A549 (cell line): ENCODE measurements around the gene SHC1. TPM values are rescaled to one million over a fixed set of nuclear protein-coding genes. Genes with fewer than 3 reads are reported as not detected.

ENCODE experiments used
- ATAC-seq, 2 experiments: fragments of 200-7000 bp in 1 of 2; fragments of >200 bp in 1 of 2; cut with Nextera tagmentation in 1 of 2; cut with Tn5 transposase in 1 of 2; 3 replicates each; pipeline versions ENCODE4 v1.8.0 to v1.9.1; 2018 to 2020; ENCODE audit warnings: mild to moderate bottlenecking in 1 of 2, moderate library complexity in 1 of 2
- CTCF ChIA-PET: fragments of 300-600 bp; sonication (Branson Sonifier 250); formaldehyde crosslinking; extraction: SDS; loops from one replicate; lab custom pipeline; 2021; ENCODE audit warnings: antibody characterized with exemption, inconsistent platforms; lab: Yijun Ruan, JAX
- POLR2A ChIA-PET: fragments of 350-600 bp; formaldehyde crosslinking; extraction: SDS; loops from one replicate; lab custom pipeline; 2021; ENCODE audit warnings: antibody characterized with exemption, inconsistent platforms; lab: Yijun Ruan, JAX
- DNase-seq, 2 experiments: peaks; one replicate each; pipeline versions ENCODE4 v3.0.0 to v3.0.0-alpha.2; 2011 to 2016; ENCODE audit warnings: low read depth in 1 of 2, low spot score in 1 of 2
- FAIRE-seq: peaks from 2 replicates; lab custom pipeline; 2011; peaks lifted over from hg19 to GRCh38; lab: Jason Lieb, UNC
- H3K27ac ChIP-seq, 2 experiments: fragments of >200 bp; sonication (Bioruptor Twin); formaldehyde crosslinking; 3 replicates each; pipeline ENCODE4 v1.5.1; 2016 to 2017
- H3K4me1 ChIP-seq: fragments of >200 bp; sonication (Bioruptor Twin); formaldehyde crosslinking; 3 replicates; pipeline ENCODE4 v1.6.1; 2016
- H3K4me2 ChIP-seq: fragments of >200 bp; sonication (Bioruptor Twin); formaldehyde crosslinking; 3 replicates; pipeline ENCODE4 v1.6.1; 2016
- H3K4me3 ChIP-seq: fragments of >200 bp; sonication (Bioruptor Twin); formaldehyde crosslinking; 3 replicates; pipeline ENCODE4 v1.5.1; 2016
- H3K9me3 ChIP-seq: fragments of >200 bp; sonication (Bioruptor Twin); formaldehyde crosslinking; 3 replicates; pipeline ENCODE4 v1.6.1; 2016
- CEBPB ChIP-seq, 2 experiments: fragments of >200 bp in 1 of 2; sonication (Bioruptor Twin) in 1 of 2; formaldehyde crosslinking in 1 of 2; IDR thresholded peaks; 2 replicates each; pipeline ENCODE4 v1.6.1; 2012 to 2016
- CHD4 ChIP-seq: fragments of 200-600 bp; sonication (generic); IDR thresholded peaks from 2 replicates; pipeline ENCODE4 v1.6.1; 2016; ENCODE audit warnings: antibody characterized with exemption, mild to moderate bottlenecking, borderline replicate concordance
- EHF ChIP-seq: fragments of 250-450 bp; sonication (Bioruptor Pico); IDR thresholded peaks from 2 replicates; pipeline ENCODE4 v1.5.0; 2020; ENCODE audit warnings: mild to moderate bottlenecking
- EHMT2 ChIP-seq: fragments of 200-600 bp; sonication (generic); IDR thresholded peaks from 2 replicates; pipeline ENCODE4 v1.6.1; 2016; ENCODE audit warnings: antibody characterized with exemption, low read depth, mild to moderate bottlenecking, moderate library complexity
- EP300 ChIP-seq, 2 experiments: fragments of >200 bp; sonication (Bioruptor Twin); formaldehyde crosslinking; IDR thresholded peaks; 2 replicates in 1 of 2; 3 replicates in 1 of 2; pipeline ENCODE4 v1.6.1; 2016 to 2017
- ESRRA ChIP-seq: fragments of 150-350 bp; IDR thresholded peaks from 2 replicates; pipeline ENCODE4 v1.6.1; 2014; ENCODE audit warnings: mild to moderate bottlenecking, low read length, borderline replicate concordance
- FOSB ChIP-seq: fragments of 250-450 bp; sonication (Bioruptor Pico); IDR thresholded peaks from 2 replicates; pipeline ENCODE4 v1.5.0; 2020; ENCODE audit warnings: mild to moderate bottlenecking, moderate library complexity
- FOXS1 ChIP-seq: fragments of 250-450 bp; sonication (Bioruptor Pico); IDR thresholded peaks from 2 replicates; pipeline ENCODE4 v1.5.0; 2020; ENCODE audit warnings: mild to moderate bottlenecking, moderate library complexity
- GATA3 ChIP-seq: IDR thresholded peaks from 2 replicates; pipeline ENCODE4 v1.6.1; 2012; ENCODE audit warnings: borderline replicate concordance
- HDAC2 ChIP-seq: fragments of 200-600 bp; sonication (generic); IDR thresholded peaks from 2 replicates; pipeline ENCODE4 v1.6.1; 2016
- HOXA7 ChIP-seq: fragments of 250-450 bp; sonication (Bioruptor Pico); IDR thresholded peaks from 2 replicates; pipeline ENCODE4 v1.5.0; 2020; ENCODE audit warnings: mild to moderate bottlenecking, moderate library complexity
- HOXB13 ChIP-seq: fragments of 250-450 bp; sonication (Bioruptor Pico); IDR thresholded peaks from 2 replicates; pipeline ENCODE4 v1.5.0; 2020; ENCODE audit warnings: low read depth, mild to moderate bottlenecking, moderate library complexity
- KDM1A ChIP-seq: fragments of 200-600 bp; sonication (generic); IDR thresholded peaks from 2 replicates; pipeline ENCODE4 v1.6.1; 2016; ENCODE audit warnings: low read depth, mild to moderate bottlenecking
- KDM5A ChIP-seq: fragments of 200-600 bp; sonication (generic); IDR thresholded peaks from 2 replicates; pipeline ENCODE4 v1.6.1; 2016; ENCODE audit warnings: antibody characterized with exemption, mild to moderate bottlenecking
- MAFK ChIP-seq: fragments of 450-650 bp; IDR thresholded peaks from 2 replicates; pipeline ENCODE4 v1.6.1; 2014; ENCODE audit not compliant: partially characterized antibody
- MAZ ChIP-seq: fragments of 150-350 bp; IDR thresholded peaks from 2 replicates; pipeline ENCODE4 v1.6.1; 2014; ENCODE audit warnings: antibody characterized with exemption, low read depth, low read length, borderline replicate concordance
- MYC ChIP-seq: IDR thresholded peaks from 2 replicates; pipeline ENCODE4 v1.6.1; 2012; ENCODE audit warnings: mild to moderate bottlenecking, inconsistent platforms, low read length, improper control_type of control experiment, borderline replicate concordance
- NFE2L2 ChIP-seq: fragments of 150-350 bp; conservative IDR thresholded peaks from 2 replicates; pipeline ENCODE4 v1.6.1; 2014; ENCODE audit warnings: low read length
- NR3C1 ChIP-seq: fragments of >200 bp; sonication (Bioruptor Twin); formaldehyde crosslinking; IDR thresholded peaks from 3 replicates; pipeline ENCODE4 v1.6.1; 2017
- RNF2 ChIP-seq: fragments of 200-600 bp; sonication (generic); IDR thresholded peaks from 2 replicates; pipeline ENCODE4 v1.6.1; 2016; ENCODE audit warnings: low read depth, mild to moderate bottlenecking, antibody characterized with exemption, moderate library complexity, borderline replicate concordance
- SMC3 ChIP-seq: fragments of >200 bp; sonication (Bioruptor Twin); formaldehyde crosslinking; IDR thresholded peaks from 3 replicates; pipeline ENCODE4 v1.6.1; 2018; ENCODE audit warnings: inconsistent platforms
- TFCP2L1 ChIP-seq: fragments of 250-450 bp; sonication (Bioruptor Pico); IDR thresholded peaks from 2 replicates; pipeline ENCODE4 v1.5.0; 2021; ENCODE audit warnings: mild to moderate bottlenecking
- WGBS: methylation state at CpG from one replicate; pipeline ENCODE4 v1.1.6; 2017; ENCODE audit errors: missing lambda C conversion rate; 5-methylcytosine and 5-hydroxymethylcytosine counted together
- polyA plus RNA-seq, 4 experiments: library from polyadenylated mRNA; depleted of rRNA in 3 of 4; stranded (reverse); fragments of >200 nt; fragmentation: RNase III in 1 of 4; extraction: RNeasy Plus Mini Kit Qiagen cat#74134 plus additional on column Dnase treatment in 1 of 4; gene quantifications; 2 replicates in 3 of 4; 3 replicates in 1 of 4; pipeline ENCODE4 v1.2.3, GENCODE V29; 2011 to 2017
- TF ChIP-seq, protein P1 (sequence below): IDR thresholded peaks from 2 replicates; pipeline ENCODE4 v1.6.1; 2012
- TF ChIP-seq, protein P2 (sequence below): fragments of 150-350 bp; IDR thresholded peaks from 2 replicates; pipeline ENCODE4 v1.6.1; 2014; ENCODE audit warnings: low read depth, mild to moderate bottlenecking, low read length
- TF ChIP-seq, protein P3 (sequence below): IDR thresholded peaks from 2 replicates; pipeline ENCODE4 v1.6.1; 2012; ENCODE audit warnings: low read depth, borderline replicate concordance

SHC1 gene
- polyA plus RNA-seq, 2 of the 4 experiments (the other 2 are of a cell fraction), result 118 to 174 TPM

DNA sequence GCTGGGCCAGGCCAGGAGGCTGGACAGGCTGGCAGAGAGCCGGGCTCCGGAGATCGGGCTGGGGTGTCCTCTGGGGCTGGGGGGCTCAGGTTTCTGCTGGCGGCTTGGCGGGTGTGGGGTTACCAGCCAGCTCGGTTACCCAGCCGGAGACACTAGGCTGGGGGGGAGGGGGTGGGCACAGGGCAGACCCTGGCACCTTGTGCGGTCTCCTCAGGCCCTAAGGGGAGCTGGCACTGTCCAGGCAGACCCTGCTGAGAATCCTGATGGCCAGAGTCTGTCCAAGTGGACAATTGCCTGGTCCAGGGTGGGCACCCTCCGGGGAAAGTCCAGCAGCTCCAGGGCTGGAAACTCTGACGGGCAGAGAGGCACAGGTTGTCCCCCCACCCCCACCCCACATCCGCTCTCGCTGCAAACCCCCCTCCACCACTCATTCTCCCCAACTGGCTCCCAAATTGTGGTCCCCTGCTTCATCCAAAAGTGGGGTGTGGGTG lies 38.7 kb upstream of the SHC1 start:
- no peak for FAIRE-seq
- ChIA-PET CTCF (no interaction called here), POLR2A (no interaction called here)
- H3K9me3 ChIP-seq, result no peaks in the 10 kb centered on the region
- H3K27ac ChIP-seq, result peak overlapping the region in 1 of 2 experiments; percentile 100; a peak in 3 of 6 replicates
- DNase-seq, result no peak
- H3K4me3 ChIP-seq, result no peak overlapping the region
- peak overlapping the region; percentile 88; the same call in 2 of the 3 replicates for H3K4me2 ChIP-seq
- ATAC-seq, result no peak
- TF ChIP-seq EP300 (IDR thresholded peaks at IDR 0.05), result no peak
- no peak for TF ChIP-seq SMC3
- no peak for TF ChIP-seq MYC
- TF ChIP-seq RNF2, result no peak
- no peak for TF ChIP-seq TFCP2L1 (CRISPR knock-in tag)
- TF ChIP-seq MAZ, result no peak
- no peak for TF ChIP-seq FOSB (CRISPR knock-in tag)
- TF ChIP-seq, protein P1, sequence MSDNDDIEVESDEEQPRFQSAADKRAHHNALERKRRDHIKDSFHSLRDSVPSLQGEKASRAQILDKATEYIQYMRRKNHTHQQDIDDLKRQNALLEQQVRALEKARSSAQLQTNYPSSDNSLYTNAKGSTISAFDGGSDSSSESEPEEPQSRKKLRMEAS, result no peak
- TF ChIP-seq MAFK, result no peak
- TF ChIP-seq FOXS1 (CRISPR knock-in tag), result no peak
- peaks cover 100% of the 10 kb centered on the region for H3K4me1 ChIP-seq
- WGBS, result 100% methylated on average over 5 of the region's 12 CpGs

DNA sequence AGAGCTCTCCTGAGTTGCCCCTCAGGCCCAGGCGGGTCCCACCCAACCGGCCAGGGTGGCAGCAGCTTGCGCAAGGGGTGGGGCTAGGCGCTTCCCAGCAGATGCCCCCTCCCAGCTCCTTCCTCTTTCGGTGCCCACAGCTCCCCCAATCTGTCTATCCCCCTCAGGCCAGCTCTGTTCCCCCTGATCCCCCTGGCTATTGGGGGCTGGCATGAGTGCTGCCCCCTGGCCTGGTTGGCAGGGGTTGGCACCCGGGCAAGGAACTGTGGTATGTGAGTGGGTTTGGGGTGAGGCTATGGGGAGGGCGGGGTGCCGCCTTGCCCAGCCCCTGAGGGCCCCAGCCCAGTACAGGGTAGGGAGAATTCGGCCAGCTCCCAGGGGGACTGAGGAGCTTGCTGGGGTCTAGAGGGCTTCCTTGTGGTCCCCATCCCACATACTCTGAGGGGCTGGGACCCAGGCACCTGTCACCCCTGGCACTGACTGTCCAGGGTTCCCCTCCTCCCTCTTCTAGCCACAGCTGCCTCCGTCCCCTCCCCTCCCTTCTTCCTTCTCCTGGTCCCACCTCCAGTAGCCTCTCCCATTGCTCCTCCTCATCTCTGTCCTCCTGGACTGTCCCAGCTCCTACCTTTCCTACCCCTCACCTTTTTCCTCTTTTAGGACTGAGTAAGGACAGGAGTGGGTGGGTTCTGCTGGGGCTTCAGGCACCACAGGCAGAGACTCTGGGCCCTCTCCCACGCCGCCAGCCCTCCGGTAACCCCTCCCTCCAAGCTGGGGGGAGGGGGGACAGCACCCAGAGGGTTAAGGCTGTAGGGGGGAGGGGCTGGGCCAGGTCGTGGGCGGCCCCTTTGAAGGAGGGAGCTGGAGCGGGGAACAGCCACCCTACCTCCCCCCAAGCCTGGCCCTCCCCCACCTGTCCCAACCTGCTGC lies 37.7 kb upstream of the SHC1 start:
- ChIA-PET CTCF (no interaction called here), POLR2A (no interaction called here)
- DNase-seq, result no peak
- peak overlapping the region; percentile 98 to 100 for H3K27ac ChIP-seq
- no peak for TF ChIP-seq HOXA7 (CRISPR knock-in tag)
- TF ChIP-seq NFE2L2, result no peak
- TF ChIP-seq SMC3, result no peak
- TF ChIP-seq EHF, result no peak
- no peak for TF ChIP-seq ESRRA
- no peak for TF ChIP-seq CHD4
- peak in 1 of 2 experiments; percentile 25; a peak in 1 of 4 replicates for TF ChIP-seq CEBPB (IDR thresholded peaks at IDR 0.05)
- TF ChIP-seq GATA3, result no peak
- peaks cover 91% of the 10 kb centered on the region for H3K4me1 ChIP-seq
- 77% methylated on average over 8 of the region's 16 CpGs for WGBS
- H3K4me3 ChIP-seq, result no peak overlapping the region
- no peak for ATAC-seq
- FAIRE-seq, result no peak
- H3K4me2 ChIP-seq, result peak overlapping the region; percentile 88
- no peaks in the 10 kb centered on the region for H3K9me3 ChIP-seq

DNA sequence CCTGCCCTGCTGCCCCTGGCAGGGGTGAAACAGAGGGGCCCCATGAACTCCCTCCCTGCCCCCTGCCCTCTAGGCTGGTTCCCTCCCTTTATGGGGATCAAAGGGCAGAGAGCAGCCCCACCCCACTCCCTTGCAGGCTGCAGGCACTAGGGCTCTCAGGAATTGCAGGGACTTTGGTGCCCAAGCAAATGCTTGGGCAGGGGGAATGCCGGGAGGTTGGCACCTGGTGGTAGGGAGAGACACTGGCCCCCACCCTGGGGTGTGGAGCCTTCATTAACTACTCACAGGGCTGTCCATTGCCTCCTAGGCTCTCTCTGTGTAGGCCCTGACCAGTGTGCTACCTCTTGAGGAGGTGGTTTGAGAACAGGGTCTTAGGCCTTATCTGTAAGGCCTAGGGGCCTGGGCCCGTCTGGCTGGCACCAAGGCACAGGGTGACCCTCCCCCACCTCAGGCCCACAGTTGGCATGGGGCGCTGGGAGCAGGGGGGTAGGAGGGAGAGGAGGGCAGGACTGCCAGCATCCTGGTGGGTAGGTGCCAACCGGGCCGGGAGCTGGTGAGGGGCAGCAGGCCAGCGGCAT lies 36.8 kb upstream of the SHC1 start:
- TF ChIP-seq KDM1A, result no peak
- TF ChIP-seq HOXB13 (CRISPR knock-in tag), result no peak
- no peak for TF ChIP-seq EHMT2
- TF ChIP-seq NR3C1, result no peak
- no peak for TF ChIP-seq NFE2L2
- TF ChIP-seq, protein P2, sequence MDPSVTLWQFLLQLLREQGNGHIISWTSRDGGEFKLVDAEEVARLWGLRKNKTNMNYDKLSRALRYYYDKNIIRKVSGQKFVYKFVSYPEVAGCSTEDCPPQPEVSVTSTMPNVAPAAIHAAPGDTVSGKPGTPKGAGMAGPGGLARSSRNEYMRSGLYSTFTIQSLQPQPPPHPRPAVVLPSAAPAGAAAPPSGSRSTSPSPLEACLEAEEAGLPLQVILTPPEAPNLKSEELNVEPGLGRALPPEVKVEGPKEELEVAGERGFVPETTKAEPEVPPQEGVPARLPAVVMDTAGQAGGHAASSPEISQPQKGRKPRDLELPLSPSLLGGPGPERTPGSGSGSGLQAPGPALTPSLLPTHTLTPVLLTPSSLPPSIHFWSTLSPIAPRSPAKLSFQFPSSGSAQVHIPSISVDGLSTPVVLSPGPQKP, result no peak
- TF ChIP-seq, protein P3, sequence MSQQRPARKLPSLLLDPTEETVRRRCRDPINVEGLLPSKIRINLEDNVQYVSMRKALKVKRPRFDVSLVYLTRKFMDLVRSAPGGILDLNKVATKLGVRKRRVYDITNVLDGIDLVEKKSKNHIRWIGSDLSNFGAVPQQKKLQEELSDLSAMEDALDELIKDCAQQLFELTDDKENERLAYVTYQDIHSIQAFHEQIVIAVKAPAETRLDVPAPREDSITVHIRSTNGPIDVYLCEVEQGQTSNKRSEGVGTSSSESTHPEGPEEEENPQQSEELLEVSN, result no peak
- no peak for TF ChIP-seq HDAC2
- TF ChIP-seq KDM5A, result no peak
- POLR2A ChIA-PET, result interaction anchor here (1.0 kb wide), 1 partner anchor 8 kb away, joined by 3 read pairs; no protein-coding TSS in a partner anchor
- CTCF ChIA-PET, result interaction anchor here (1.0 to 1.9 kb wide), 2 partner anchors 84 to 160 kb away, joined by 3 to 4 read pairs; no protein-coding TSS in a partner anchor
- H3K4me1 ChIP-seq, result peaks cover 81% of the 10 kb centered on the region
- DNase-seq (no peak), FAIRE-seq (no peak), ATAC-seq (no peak)
- peak overlapping the region; percentile 98 to 100 for H3K27ac ChIP-seq
- H3K9me3 ChIP-seq, result no peaks in the 10 kb centered on the region
- no peak overlapping the region for H3K4me3 ChIP-seq
- WGBS, result 76% methylated on average over 4 of the region's 6 CpGs
- H3K4me2 ChIP-seq, result peak overlapping the region; percentile 88
